Ovary (tissue), 3 donors: ENCODE measurements around the gene FOS.

Experiments used
- CTCF ChIP-seq, 3 donors: fragments of 450-650 bp in 2 of 3; fragments of 200-600 bp in 1 of 3; IDR thresholded peaks; one replicate each; pipeline versions ENCODE4 v1.5.1 to v1.8.0; 2016 to 2022; ENCODE audit warnings: antibody characterized with exemption in 3 of 3, mild to moderate bottlenecking in 1 of 3
- EP300 ChIP-seq: sonication (generic); formaldehyde crosslinking; IDR thresholded peaks from one replicate; pipeline ENCODE4 v1.6.1; 2017; ENCODE audit warnings: antibody characterized with exemption
- POLR2A ChIP-seq: fragments of 450-650 bp; IDR thresholded peaks from one replicate; pipeline ENCODE4 v1.6.1; 2017; ENCODE audit warnings: antibody characterized with exemption, mild to moderate bottlenecking, moderate library complexity
- donor health status: DM: no; HTN: no; CAD: no.

- TF ChIP-seq CTCF (IDR thresholded peaks at IDR 0.05) = no peak
- no peak for TF ChIP-seq EP300
- TF ChIP-seq POLR2A = no peak
These were observed 18.4 kb upstream of the FOS start for GRCh38 chr14:75260025-75260763.
